NCI-H510A (cell line): ENCODE results near the gene ELF4.

Source experiments
- DNase-seq: peaks from one replicate; lab custom pipeline; 2025; lab: John Stamatoyannopoulos, UW

The ELF4 gene

GRCh38 chrX:130114141-130114588 lies 3.9 kb upstream of the ELF4 start:
- DNase-seq, result no peak

- DNase-seq, result no peak
These were observed 1.2 kb upstream of the ELF4 start for GRCh38 chrX:130111220-130112154.

- no peak for DNase-seq
These were observed 593 bp downstream of the ELF4 start for GRCh38 chrX:130109429-130110378.

- no peak for DNase-seq
These were observed 1.5 kb downstream of the ELF4 start for GRCh38 chrX:130108647-130109428.

- DNase-seq, result no peak
These were observed 4.2 kb downstream of the ELF4 start for GRCh38 chrX:130106071-130106470.

- DNase-seq, result no peak
These were observed 5.1 kb downstream of the ELF4 start for GRCh38 chrX:130105244-130105643.

- DNase-seq, result no peak
These were observed 6.7 kb downstream of the ELF4 start for GRCh38 chrX:130103605-130104004.

GRCh38 chrX:130100180-130100579 lies 10.1 kb downstream of the ELF4 start:
- DNase-seq, result peak; percentile 42

- DNase-seq, result peak; percentile 8
These were observed 12.1 kb downstream of the ELF4 start for GRCh38 chrX:130098210-130098552.

- peak; percentile 24 for DNase-seq
These were observed 12.6 kb downstream of the ELF4 start for GRCh38 chrX:130097507-130098209.

GRCh38 chrX:130095249-130096030 lies 14.9 kb downstream of the ELF4 start:
- no peak for DNase-seq

GRCh38 chrX:130094696-130095095 lies 15.6 kb downstream of the ELF4 start:
- DNase-seq, result no peak

GRCh38 chrX:130093271-130093670 lies 17.0 kb downstream of the ELF4 start:
- no peak for DNase-seq

GRCh38 chrX:130091980-130092522 lies 18.2 kb downstream of the ELF4 start:
- DNase-seq, result peak; percentile 58

- DNase-seq, result no peak
These were observed 19.9 kb downstream of the ELF4 start for GRCh38 chrX:130090364-130090763.

GRCh38 chrX:130086447-130087206 lies 23.7 kb downstream of the ELF4 start:
- DNase-seq, result peak; percentile 8

- DNase-seq, result no peak
These were observed 24.5 kb downstream of the ELF4 start for GRCh38 chrX:130085551-130086446.

- no peak for DNase-seq
These were observed 25.6 kb downstream of the ELF4 start for GRCh38 chrX:130084631-130085237.
